Mucosa of descending colon (tissue), 3 donors: ENCODE results near the gene ABCA9. TPM values are rescaled to one million over a fixed set of nuclear protein-coding genes. Genes with fewer than 3 reads are reported as not detected.
"Not testable (repeated sequence)": the region's sequence is repeated elsewhere in the genome, so short reads cannot be mapped to it uniquely, and the experiment has no call there.

Experiments
- ATAC-seq: fragments of 200-7000 bp; cut with Tn5 transposase; one replicate; pipeline ENCODE4 v1.9.1; 2020; ENCODE audit warnings: mild to moderate bottlenecking, moderate library complexity
- DNase-seq, 3 donors: peaks; one replicate each; pipeline ENCODE4 v3.0.0-alpha.2; 2020
- H3K36me3 ChIP-seq: fragments of 200-600 bp; one replicate; pipeline ENCODE4 v1.8.0; 2021; ENCODE audit warnings: low read depth, mild to moderate bottlenecking
- H3K4me1 ChIP-seq: fragments of 200-600 bp; one replicate; pipeline ENCODE4 v1.8.0; 2021; ENCODE audit warnings: low read depth, mild to moderate bottlenecking
- H3K4me3 ChIP-seq: fragments of 200-600 bp; one replicate; pipeline ENCODE4 v1.8.0; 2021; ENCODE audit warnings: mild to moderate bottlenecking
- H3K9me3 ChIP-seq: fragments of 200-600 bp; one replicate; pipeline ENCODE4 v1.8.0; 2021; ENCODE audit warnings: mild to moderate bottlenecking
- CTCF ChIP-seq: fragments of 200-600 bp; IDR thresholded peaks from one replicate; pipeline ENCODE4 v1.8.0; 2022; ENCODE audit warnings: antibody characterized with exemption, mild to moderate bottlenecking
- intact Hi-C, 2 donors: fragments of 100-400 bp; cut with DNase I in 1 of 2; cut with micrococcal nuclease in 1 of 2; formaldehyde crosslinking; loops; one replicate each; pipeline versions ENCODE4 v1.11.0 to v1.11.1; 2022; cut with DNase I, micrococcal nuclease
- total RNA-seq, 3 donors: library from RNA; stranded (reverse); fragmentation: NEBNext Ultra II Directional in 2 of 3; extraction: Animal tissue kit (Norgen Biotek cat#: 25700) in 2 of 3; gene quantifications; one replicate each; pipeline versions ENCODE4 v1.2.1 to v1.2.4, GENCODE V29; 2021 to 2023
- donor health status: DM: no; HTN: no; CAD: no; lungs with moderate emphysema.
- donor health status: DM: no; HTN: no; CAD: no.
- donor health status: DM: no; HTN: yes; CAD: no.

Gene ABCA9
- total RNA-seq, 3 donors from 2014 or later: 2.0 to 20.0 (median 3.6) TPM

- Histone ChIP-seq H3K4me1 (no peaks in the 10 kb centered on the region), H3K9me3 (no peaks in the 10 kb centered on the region), H3K4me3 (no peak overlapping the region), H3K36me3 (no peaks in the 10 kb centered on the region)
- no peak for ATAC-seq
- DNase-seq: no peak
- intact Hi-C loops: no loop called here
- no peak for TF ChIP-seq CTCF
Measured at GRCh38 chr17:68953340-68953997, 107.3 kb downstream of the ABCA9 start.

GRCh38 chr17:68950725-68951124 lies 110.0 kb downstream of the ABCA9 start:
- no peaks in the 10 kb centered on the region for H3K4me1 ChIP-seq
- no peak for TF ChIP-seq CTCF
- ATAC-seq (no peak), DNase-seq (no peak)
- H3K9me3 ChIP-seq: no peaks in the 10 kb centered on the region
- no peaks in the 10 kb centered on the region for H3K36me3 ChIP-seq
- H3K4me3 ChIP-seq: no peak overlapping the region
- intact Hi-C loops: no loop called here

GRCh38 chr17:68947868-68948267 lies 112.9 kb downstream of the ABCA9 start:
- DNase-seq, H3K9me3 ChIP-seq, ATAC-seq, H3K36me3 ChIP-seq, H3K4me3 ChIP-seq, H3K4me1 ChIP-seq, intact Hi-C loops: not testable (repeated sequence)

- no peak for DNase-seq
- Histone ChIP-seq H3K36me3 (no peaks in the 10 kb centered on the region), H3K4me1 (no peaks in the 10 kb centered on the region), H3K9me3 (no peaks in the 10 kb centered on the region), H3K4me3 (no peak overlapping the region)
- no peak for TF ChIP-seq CTCF
- intact Hi-C loops: no loop called here
- ATAC-seq: no peak
Measured at GRCh38 chr17:68944435-68945035, 116.2 kb downstream of the ABCA9 start.

GRCh38 chr17:68943812-68944182 lies 116.9 kb downstream of the ABCA9 start:
- intact Hi-C loops, H3K4me3 ChIP-seq, DNase-seq, H3K4me1 ChIP-seq, H3K36me3 ChIP-seq, ATAC-seq, H3K9me3 ChIP-seq: not testable (repeated sequence)

GRCh38 chr17:68943123-68943811 lies 117.5 kb downstream of the ABCA9 start:
- Histone ChIP-seq H3K36me3 (no peaks in the 10 kb centered on the region), H3K9me3 (no peaks in the 10 kb centered on the region), H3K4me1 (no peaks in the 10 kb centered on the region), H3K4me3 (no peak overlapping the region)
- ATAC-seq (no peak), DNase-seq (no peak)
- intact Hi-C loops: no loop called here
- no peak for TF ChIP-seq CTCF
